GM12891 (cell line): ENCODE measurements around the gene RAX.

Experiments used
- PAX5 ChIP-seq: IDR thresholded peaks from 2 replicates; pipeline ENCODE4 v1.6.1; 2011; ENCODE audit warnings: low read length, moderate library complexity, mild to moderate bottlenecking; ENCODE audit not compliant: insufficient read depth, severe bottlenecking
- POLR2A ChIP-seq: IDR thresholded peaks from 2 replicates; pipeline ENCODE4 v1.6.1; 2011; ENCODE audit warnings: low read depth, low read length, control low read depth
- POLR2AphosphoS5 ChIP-seq: IDR thresholded peaks from 2 replicates; pipeline ENCODE4 v1.6.1; 2011; ENCODE audit warnings: low read depth, low read length, control low read depth
- POU2F2 ChIP-seq: IDR thresholded peaks from 2 replicates; pipeline ENCODE4 v1.6.1; 2011; ENCODE audit warnings: low read depth, mild to moderate bottlenecking, control low read depth, low read length, moderate library complexity
- SPI1 ChIP-seq: IDR thresholded peaks from 2 replicates; pipeline ENCODE4 v1.6.1; 2011; ENCODE audit warnings: low read depth, low read length, control low read depth
- TAF1 ChIP-seq: IDR thresholded peaks from 2 replicates; pipeline ENCODE4 v1.6.1; 2011; ENCODE audit warnings: low read depth, low read length, control low read depth

GRCh38 chr18:59272891-59273758, at the start of gene RAX:
- TF ChIP-seq POLR2AphosphoS5 (no peak), POLR2A (no peak), PAX5 (no peak), TAF1 (no peak), POU2F2 (no peak), SPI1 (no peak)
